CD4-positive, alpha-beta T cell (primary cell): ENCODE measurements around the gene SFSWAP. TPM values are rescaled to one million over a fixed set of nuclear protein-coding genes. Genes with fewer than 3 reads are reported as not detected.

Experiments used
- ATAC-seq: fragments of 200-7000 bp; cut with Tn5 transposase; one replicate; pipeline ENCODE4 v1.10.0; 2022; ENCODE audit warnings: mild to moderate bottlenecking; ENCODE audit not compliant: poor library complexity
- CTCF ChIA-PET: fragments of 350-600 bp; sonication (Branson Sonifier 250); formaldehyde crosslinking; loops from one replicate; lab custom pipeline; 2021; ENCODE audit warnings: antibody characterized with exemption, inconsistent platforms; lab: Charles Lee
- POLR2A ChIA-PET: fragments of 350-600 bp; sonication (Branson Sonifier 250); formaldehyde crosslinking; loops from one replicate; lab custom pipeline; 2021; ENCODE audit warnings: antibody characterized with exemption, inconsistent platforms; lab: Charles Lee
- DNase-seq, 14 experiments: peaks; one replicate each; pipeline ENCODE4 v3.0.0-alpha.2; 2013 to 2020; ENCODE audit warnings: mixed read lengths in 2 of 14
- H3K27ac ChIP-seq, 2 donors: one replicate each; pipeline versions ENCODE4 v1.5.1 to v1.7.0; 2013; ENCODE audit warnings: low read length in 2 of 2, low read depth in 1 of 2, mild to moderate bottlenecking in 1 of 2
- H3K27me3 ChIP-seq, 2 experiments: 1 replicate in 1 of 2; 2 replicates in 1 of 2; pipeline versions ENCODE4 v1.6.1 to v1.7.0; 2013; ENCODE audit warnings: low read length in 2 of 2, control low read depth in 1 of 2, mild to moderate bottlenecking in 1 of 2, moderate library complexity in 1 of 2; ENCODE audit not compliant: insufficient read depth in 2 of 2, control insufficient read depth in 1 of 2
- H3K36me3 ChIP-seq: one replicate; pipeline ENCODE4 v1.6.1; 2013; ENCODE audit warnings: low read length, control low read depth; ENCODE audit not compliant: insufficient read depth
- H3K4me1 ChIP-seq: one replicate; pipeline ENCODE4 v1.6.1; 2013; ENCODE audit warnings: low read length, control low read depth; ENCODE audit not compliant: insufficient read depth
- H3K4me3 ChIP-seq: one replicate; pipeline ENCODE4 v1.5.1; 2013; ENCODE audit warnings: mild to moderate bottlenecking, low read length, moderate library complexity
- H3K9me3 ChIP-seq, 2 experiments: 1 replicate in 1 of 2; 2 replicates in 1 of 2; pipeline versions ENCODE4 v1.6.1 to v1.7.0; 2013; ENCODE audit warnings: low read length in 2 of 2, mild to moderate bottlenecking in 2 of 2, control low read depth in 1 of 2, moderate library complexity in 1 of 2; ENCODE audit not compliant: control insufficient read depth in 1 of 2, insufficient read depth in 1 of 2
- H3K27ac Mint-ChIP-seq: one replicate; pipeline ENCODE4 v1.8.0; 2020; ENCODE audit warnings: mixed read lengths
- H3K27me3 Mint-ChIP-seq: one replicate; pipeline ENCODE4 v1.8.0; 2021; ENCODE audit warnings: mixed read lengths
- H3K36me3 Mint-ChIP-seq: one replicate; pipeline ENCODE4 v1.8.0; 2021; ENCODE audit warnings: low read depth, mixed read lengths
- H3K4me1 Mint-ChIP-seq: one replicate; pipeline ENCODE4 v1.8.0; 2021; ENCODE audit warnings: low read depth, mixed read lengths
- H3K4me3 Mint-ChIP-seq: one replicate; pipeline ENCODE4 v1.8.0; 2020; ENCODE audit warnings: mild to moderate bottlenecking, mixed read lengths
- H3K9me3 Mint-ChIP-seq: one replicate; pipeline ENCODE4 v1.8.0; 2020; ENCODE audit warnings: mixed read lengths
- CTCF ChIP-seq: fragments of 200-600 bp; IDR thresholded peaks from one replicate; pipeline ENCODE4 v1.8.0; 2022; ENCODE audit warnings: antibody characterized with exemption, mild to moderate bottlenecking
- intact Hi-C, 2 experiments: fragments of 100-400 bp; cut with DNase I in 1 of 2; cut with micrococcal nuclease in 1 of 2; formaldehyde crosslinking; loops; one replicate each; pipeline versions ENCODE4 v1.15.1 to v1.9.0; 2023 to 2025; cut with DNase I, micrococcal nuclease
- total RNA-seq, 174 experiments: library from RNA in 2 of 174; stranded (reverse) in 2 of 174; gene quantifications; one replicate each; pipeline ENCODE4 v1.2.3 and lab custom pipeline; 2021 to 2026

The SFSWAP gene
- total RNA-seq, 2 experiments from 2014 or later: 88.7 to 98.4 TPM

- peaks cover 34% of the 10 kb centered on the region for H3K4me1 Mint-ChIP-seq
- peaks cover 52% of the 10 kb centered on the region for H3K36me3 Mint-ChIP-seq
- H3K9me3 Mint-ChIP-seq: no peaks in the 10 kb centered on the region
- H3K27me3 ChIP-seq: no peaks in the 10 kb centered on the region
- intact Hi-C loops: loop anchor here (2.0 to 10.0 kb wide), 6 partner anchors 79 to 887 kb away; partner anchors contain the start of genes RAN (in 1 of the 2) and ULK1 (in 1 of the 2)
- peaks cover 28% of the 10 kb centered on the region for H3K4me1 ChIP-seq
- H3K36me3 ChIP-seq: peaks cover 33% of the 10 kb centered on the region
- peak overlapping the region; percentile 99 for H3K4me3 Mint-ChIP-seq
- no peak overlapping the region for H3K27ac ChIP-seq
- ChIA-PET POLR2A (interaction anchor here (1.0 to 1.3 kb wide), 2 partner anchors 107 to 218 kb away, joined by 4 to 9 read pairs; partner anchors contain the start of gene PUS1), CTCF (no interaction called here)
- TF ChIP-seq CTCF: no peak
- no peaks in the 10 kb centered on the region for H3K9me3 ChIP-seq
- peak overlapping the region; percentile 95 for H3K4me3 ChIP-seq
- H3K27ac Mint-ChIP-seq: peak overlapping the region; percentile 92
- ATAC-seq (no peak), DNase-seq (peak in 1 of 14 experiments; percentile 11)
- H3K27me3 Mint-ChIP-seq: no peaks in the 10 kb centered on the region
Observed at GRCh38 chr12:131711551-131712205, 788 bp downstream of the SFSWAP start.

DNA sequence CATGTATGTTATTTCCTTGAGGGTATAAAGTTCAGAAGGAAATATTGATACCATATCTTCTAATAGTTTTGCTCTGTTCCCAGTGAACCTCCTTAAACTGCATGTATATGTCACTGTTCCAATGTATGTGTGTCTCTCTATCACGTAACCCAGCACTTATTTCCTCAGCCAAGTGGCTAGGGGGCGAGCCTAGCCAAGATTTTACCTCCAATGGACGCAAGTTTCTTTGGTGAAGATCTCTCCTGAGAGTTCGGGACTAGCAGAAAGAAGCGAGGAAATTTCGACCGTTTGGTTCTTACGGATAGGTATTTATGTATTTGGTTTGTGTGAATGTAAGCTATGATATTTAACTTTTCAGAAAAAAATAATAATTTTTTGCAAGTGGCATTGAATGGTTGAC is 2.5 kb downstream of the SFSWAP start:
- no peak overlapping the region for H3K27ac ChIP-seq
- Mint-ChIP-seq H3K36me3 (peaks cover 66% of the 10 kb centered on the region), H3K9me3 (no peaks in the 10 kb centered on the region), H3K4me1 (peaks cover 34% of the 10 kb centered on the region), H3K4me3 (peak overlapping the region; percentile 66), H3K27ac (no peak overlapping the region), H3K27me3 (no peaks in the 10 kb centered on the region)
- POLR2A ChIA-PET: no interaction called here
- no peak overlapping the region for H3K4me3 ChIP-seq
- peaks cover 28% of the 10 kb centered on the region for H3K4me1 ChIP-seq
- CTCF ChIA-PET: no interaction called here
- TF ChIP-seq CTCF: no peak
- peaks cover 44% of the 10 kb centered on the region for H3K36me3 ChIP-seq
- ATAC-seq: no peak
- DNase-seq: no peak
- H3K27me3 ChIP-seq: no peaks in the 10 kb centered on the region
- no peaks in the 10 kb centered on the region for H3K9me3 ChIP-seq
- intact Hi-C loops: loop anchor here in 1 of 2 experiments (5.0 to 10.0 kb wide), 5 partner anchors 81 to 889 kb away; partner anchors contain the start of genes RAN and ULK1

DNA sequence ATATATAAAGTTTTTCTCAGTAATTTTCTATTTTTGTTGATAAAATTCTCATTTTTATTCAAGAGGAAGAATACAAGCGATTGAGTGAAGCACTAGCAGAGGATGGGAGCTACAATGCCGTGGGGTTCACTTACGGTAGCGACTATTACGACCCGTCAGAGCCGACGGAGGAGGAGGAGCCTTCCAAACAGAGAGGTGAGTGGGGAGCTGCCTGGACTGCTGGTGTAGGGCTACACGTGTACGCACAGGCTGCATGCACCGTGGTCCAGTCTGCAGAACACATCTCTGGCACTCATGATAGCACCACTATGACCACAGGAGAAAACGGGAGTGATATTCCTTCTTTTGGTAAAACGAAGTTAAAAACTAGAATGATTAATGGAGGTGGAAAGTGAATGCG is 3.9 kb downstream of the SFSWAP start:
- CTCF ChIA-PET: no interaction called here
- Mint-ChIP-seq H3K36me3 (peaks cover 80% of the 10 kb centered on the region), H3K27ac (no peak overlapping the region), H3K9me3 (no peaks in the 10 kb centered on the region), H3K27me3 (no peaks in the 10 kb centered on the region), H3K4me1 (peaks cover 31% of the 10 kb centered on the region), H3K4me3 (no peak overlapping the region)
- no peaks in the 10 kb centered on the region for H3K27me3 ChIP-seq
- ATAC-seq (no peak), DNase-seq (no peak)
- no peaks in the 10 kb centered on the region for H3K9me3 ChIP-seq
- POLR2A ChIA-PET: interaction anchor here (1.3 kb wide), 1 partner anchor 178 kb away, joined by 4 read pairs; no protein-coding TSS in a partner anchor
- no peak overlapping the region for H3K27ac ChIP-seq
- intact Hi-C loops: loop anchor here in 1 of 2 experiments (5.0 to 10.0 kb wide), 5 partner anchors 82 to 890 kb away; partner anchors contain the start of genes RAN and ULK1
- TF ChIP-seq CTCF: no peak
- peaks cover 27% of the 10 kb centered on the region for H3K4me1 ChIP-seq
- H3K4me3 ChIP-seq: no peak overlapping the region
- peaks cover 58% of the 10 kb centered on the region for H3K36me3 ChIP-seq
